Psoas muscle (tissue), 8 donors: ENCODE results near the gene SNX10. TPM values are rescaled to one million over a fixed set of nuclear protein-coding genes. Genes with fewer than 3 reads are reported as not detected.
A peak's percentile ranks its signal among the peaks of the same experiment; 100 is the strongest.

Experiments used
- ATAC-seq, 4 donors: fragments of 200-7000 bp; cut with Tn5 transposase; one replicate each; pipeline ENCODE4 v1.9.1; 2020; ENCODE audit warnings: moderate library complexity in 3 of 4, mild to moderate bottlenecking in 2 of 4
- DNase-seq, 2 donors: peaks; one replicate each; pipeline ENCODE4 v3.0.0-alpha.2; 2020
- H3K27ac ChIP-seq: fragments of 200-600 bp; one replicate; pipeline ENCODE4 v1.8.0; 2022
- H3K27me3 ChIP-seq, 3 donors: fragments of 200-600 bp in 1 of 3; one replicate each; pipeline versions ENCODE4 v1.6.1 to v1.8.0; 2013 to 2022; ENCODE audit warnings: low read length in 2 of 3, mild to moderate bottlenecking in 2 of 3, moderate library complexity in 1 of 3; ENCODE audit not compliant: insufficient read depth in 3 of 3
- H3K36me3 ChIP-seq, 2 donors: fragments of 200-600 bp in 1 of 2; one replicate each; pipeline versions ENCODE4 v1.6.1 to v1.8.0; 2013 to 2022; ENCODE audit warnings: low read depth in 1 of 2, mild to moderate bottlenecking in 1 of 2, moderate library complexity in 1 of 2; ENCODE audit not compliant: insufficient read depth in 1 of 2
- H3K4me1 ChIP-seq: fragments of 200-600 bp; one replicate; pipeline ENCODE4 v1.8.0; 2022
- H3K4me3 ChIP-seq: fragments of 200-600 bp; one replicate; pipeline ENCODE4 v1.8.0; 2022; ENCODE audit warnings: mild to moderate bottlenecking
- H3K9me3 ChIP-seq: fragments of 200-600 bp; one replicate; pipeline ENCODE4 v1.8.0; 2022
- CTCF ChIP-seq: fragments of 200-600 bp; IDR thresholded peaks from one replicate; pipeline ENCODE4 v1.8.0; 2022; ENCODE audit warnings: antibody characterized with exemption
- WGBS, 3 donors: extraction: QIAGEN DNeasy Blood & Tissue Kit; methylation state at CpG; one replicate each; pipeline versions ENCODE4 v1.1.6 to v1.1.7; 2013; 5-methylcytosine and 5-hydroxymethylcytosine counted together
- intact Hi-C, 2 donors: fragments of 100-400 bp; cut with DNase I; formaldehyde crosslinking; loops; one replicate each; pipeline versions ENCODE4 v1.11.0 to v1.14.2; 2022
- polyA plus RNA-seq, 3 donors: library from polyadenylated mRNA; stranded (reverse); fragments of 200-250 nt; gene quantifications; one replicate each; pipeline ENCODE4 v1.2.3, GENCODE V29; 2013
- total RNA-seq, 4 donors: library from RNA; stranded (reverse); fragmentation: NEBNext Ultra II Directional in 2 of 4; extraction: Animal tissue kit (Norgen Biotek cat#: 25700) in 2 of 4; gene quantifications; one replicate each; pipeline versions ENCODE4 v1.2.1 to v1.2.4, GENCODE V29; 2021 to 2023
- donor health status: healthy with polysubstance abuse.
- donor health status: DM: no; HTN: no; CAD: no; lungs with moderate emphysema.
- donor health status: Bipolar disorder and iron deficiency.
- donor health status: healthy.
- donor health status: DM: yes; HTN: yes; CAD: no.
- donor health status: DM: no; HTN: no; CAD: no.
- donor health status: DM: no; HTN: no; CAD: no.
- donor health status: DM: yes; HTN: yes; CAD: no.

The SNX10 gene
- total and polyA plus RNA-seq, 7 donors, result 0.25 to 1.4 (median 0.97) TPM

GRCh38 chr7:26361637-26362036 is 70.0 kb downstream of the SNX10 start:
- TF ChIP-seq CTCF, result no peak
- H3K27ac ChIP-seq, result no peak overlapping the region
- no peak for DNase-seq
- ATAC-seq, result no peak
- intact Hi-C loops, result loop anchor here (10.0 kb wide), 2 partner anchors 797 to 1107 kb away; no protein-coding TSS in a partner anchor
- H3K4me1 ChIP-seq, result no peaks in the 10 kb centered on the region
- 82 to 84% (median 83%) methylated on average over 3 of the region's 3 CpGs for WGBS, 3 donors
- no peaks in the 10 kb centered on the region for H3K36me3 ChIP-seq
- H3K4me3 ChIP-seq, result no peak overlapping the region
- no peaks in the 10 kb centered on the region for H3K9me3 ChIP-seq
- no peaks in the 10 kb centered on the region for H3K27me3 ChIP-seq

GRCh38 chr7:26363465-26363864 is 71.8 kb downstream of the SNX10 start:
- Histone ChIP-seq H3K36me3 (no peaks in the 10 kb centered on the region), H3K27me3 (no peaks in the 10 kb centered on the region), H3K4me3 (no peak overlapping the region), H3K27ac (no peak overlapping the region), H3K4me1 (no peaks in the 10 kb centered on the region), H3K9me3 (no peaks in the 10 kb centered on the region)
- 93 to 96% (median 93%) methylated on average over 7 of the region's 7 CpGs for WGBS, 3 donors
- intact Hi-C loops, result loop anchor here (10.0 kb wide), 2 partner anchors 799 to 1109 kb away; no protein-coding TSS in a partner anchor
- no peak for DNase-seq
- no peak for ATAC-seq
- no peak for TF ChIP-seq CTCF

- ATAC-seq (peak; percentile 78 to 96 (median 88)), DNase-seq (no peak)
- peaks cover 0 to 5% (median 5%) of the 10 kb centered on the region in 3 donors for H3K27me3 ChIP-seq
- no peak overlapping the region for H3K27ac ChIP-seq
- no peak overlapping the region for H3K4me3 ChIP-seq
- H3K36me3 ChIP-seq, result no peaks in the 10 kb centered on the region
- no peaks in the 10 kb centered on the region for H3K9me3 ChIP-seq
- intact Hi-C loops, result loop anchor here (1.0 to 10.0 kb wide), 6 partner anchors 163 to 1110 kb away; partner anchors contain the start of genes CBX3 (in 1 of the 2) and HNRNPA2B1 (in 1 of the 2)
- WGBS, 3 donors, result 36 to 39% (median 39%) methylated on average over 13 of the region's 13 CpGs
- no peaks in the 10 kb centered on the region for H3K4me1 ChIP-seq
- peak; percentile 80 for TF ChIP-seq CTCF
These were observed 73.6 kb downstream of the SNX10 start for GRCh38 chr7:26365077-26365900.

DNA sequence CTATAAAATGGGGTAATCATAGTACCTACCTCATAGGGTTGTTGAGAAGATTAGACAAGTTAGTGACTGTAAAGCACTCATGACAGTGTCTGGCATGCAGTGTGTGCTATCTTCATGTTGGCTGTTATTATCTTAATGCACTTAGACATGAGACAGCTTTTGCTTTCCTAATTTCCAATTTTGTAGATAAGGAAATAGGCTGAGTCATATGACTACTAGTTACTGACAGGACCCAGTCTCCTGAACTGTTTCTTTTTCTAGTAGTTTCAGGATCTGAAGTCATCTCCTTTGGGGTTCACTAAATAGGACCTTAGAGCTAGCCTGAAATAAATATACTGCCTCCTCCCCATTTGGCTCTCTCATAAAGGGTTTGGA is 74.2 kb downstream of the SNX10 start:
- Histone ChIP-seq H3K9me3 (no peaks in the 10 kb centered on the region), H3K27me3 (peaks cover 0 to 11% (median 6%) of the 10 kb centered on the region in 3 donors), H3K4me1 (no peaks in the 10 kb centered on the region), H3K36me3 (no peaks in the 10 kb centered on the region), H3K4me3 (no peak overlapping the region), H3K27ac (no peak overlapping the region)
- TF ChIP-seq CTCF, result no peak
- DNase-seq (no peak), ATAC-seq (no peak)
- intact Hi-C loops, result loop anchor here (1.0 to 10.0 kb wide), 8 partner anchors 164 to 1111 kb away; partner anchors contain the start of genes CBX3 (in 1 of the 2) and HNRNPA2B1 (in 1 of the 2)
